Activated CD8-positive, alpha-beta memory T cell treated with anti-CD3 and anti-CD28 coated beads for 48 hours (primary cell): ENCODE measurements around the gene IFNGR1.
"Not testable (repeated sequence)": the region's sequence is repeated elsewhere in the genome, so short reads cannot be mapped to it uniquely, and the experiment has no call there.

Source experiments
- DNase-seq, 3 experiments: peaks; one replicate each; pipeline ENCODE4 v3.0.0-alpha.2; 2020; ENCODE audit warnings: low read depth in 2 of 3, low spot score in 2 of 3

Gene IFNGR1

DNA sequence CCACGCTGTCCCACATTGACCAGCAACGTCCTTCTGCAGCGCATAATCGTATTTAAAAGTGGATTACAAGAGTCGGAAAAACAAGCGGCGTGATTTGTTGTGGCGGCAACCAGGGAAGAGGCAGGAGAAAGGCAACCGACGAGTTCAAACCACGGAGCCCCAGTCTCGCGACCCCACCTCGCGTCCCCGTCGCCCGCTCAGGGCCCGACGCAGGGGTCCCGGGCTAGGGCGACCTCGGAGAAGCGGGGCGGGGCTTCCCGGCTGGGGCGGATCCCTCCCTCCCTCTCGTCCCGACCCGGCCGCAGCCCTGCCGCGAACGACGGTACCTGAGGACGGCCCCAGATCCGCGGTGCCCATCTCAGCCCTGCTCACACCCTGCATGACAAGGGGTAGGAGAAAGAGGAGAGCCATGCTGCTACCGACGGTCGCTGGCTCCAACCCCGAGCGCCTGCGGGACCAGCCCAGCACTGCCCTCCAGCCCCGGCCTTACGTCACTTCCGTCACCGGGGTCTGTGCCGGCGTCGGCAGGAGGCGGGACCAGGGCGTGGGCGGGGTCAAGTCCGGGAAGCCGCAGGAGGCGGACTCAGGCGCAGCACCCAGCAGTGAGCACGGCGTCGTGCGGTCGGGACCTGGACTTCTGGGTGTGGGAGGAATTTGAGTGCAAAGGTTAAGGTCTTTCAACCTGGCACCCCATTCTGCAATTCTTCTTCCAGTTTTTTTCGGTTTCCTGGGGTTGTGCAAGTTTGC is at the start of gene IFNGR1:
TSS of gene IFNGR1 (minus strand) at position 469 of the 747 bp plus-strand sequence. CDS start at position 411, 58 bp downstream.
- DNase-seq, result peak; percentile 84 to 94 (median 93)

DNA sequence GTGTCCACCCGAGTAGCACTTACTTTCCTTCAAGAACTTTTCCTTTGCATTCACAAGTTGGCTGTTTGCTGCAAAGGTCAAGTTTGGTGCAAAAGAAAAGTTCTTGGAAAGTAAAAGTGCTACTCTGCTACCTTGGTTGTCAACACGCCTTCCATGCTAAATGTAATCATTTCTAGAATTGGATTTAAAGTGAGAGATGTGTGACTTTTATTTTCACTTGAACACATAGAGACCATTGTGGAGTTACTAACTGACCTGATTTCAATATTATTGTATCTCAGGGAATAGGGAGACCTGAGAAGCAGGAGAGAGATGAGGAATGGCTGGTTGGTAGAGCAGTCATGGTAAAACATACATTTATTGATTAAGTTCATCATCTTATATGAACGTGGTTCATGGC is 49.7 kb upstream of the IFNGR1 start:
- no peak for DNase-seq

DNA sequence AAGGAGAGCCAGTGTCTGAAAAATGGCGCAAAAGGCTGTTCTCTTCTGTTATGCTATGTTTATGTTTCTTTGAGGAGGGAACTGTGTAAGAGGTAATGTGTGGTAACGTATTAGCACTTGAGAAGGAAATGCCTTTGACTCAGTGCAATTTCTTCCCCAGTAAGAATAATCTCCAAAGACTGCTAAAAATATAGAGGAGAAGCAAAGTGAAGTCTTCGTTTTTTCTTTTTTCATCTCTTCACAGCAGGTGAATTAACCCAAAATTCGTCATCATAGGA is 47.1 kb upstream of the IFNGR1 start:
- no peak for DNase-seq

DNA sequence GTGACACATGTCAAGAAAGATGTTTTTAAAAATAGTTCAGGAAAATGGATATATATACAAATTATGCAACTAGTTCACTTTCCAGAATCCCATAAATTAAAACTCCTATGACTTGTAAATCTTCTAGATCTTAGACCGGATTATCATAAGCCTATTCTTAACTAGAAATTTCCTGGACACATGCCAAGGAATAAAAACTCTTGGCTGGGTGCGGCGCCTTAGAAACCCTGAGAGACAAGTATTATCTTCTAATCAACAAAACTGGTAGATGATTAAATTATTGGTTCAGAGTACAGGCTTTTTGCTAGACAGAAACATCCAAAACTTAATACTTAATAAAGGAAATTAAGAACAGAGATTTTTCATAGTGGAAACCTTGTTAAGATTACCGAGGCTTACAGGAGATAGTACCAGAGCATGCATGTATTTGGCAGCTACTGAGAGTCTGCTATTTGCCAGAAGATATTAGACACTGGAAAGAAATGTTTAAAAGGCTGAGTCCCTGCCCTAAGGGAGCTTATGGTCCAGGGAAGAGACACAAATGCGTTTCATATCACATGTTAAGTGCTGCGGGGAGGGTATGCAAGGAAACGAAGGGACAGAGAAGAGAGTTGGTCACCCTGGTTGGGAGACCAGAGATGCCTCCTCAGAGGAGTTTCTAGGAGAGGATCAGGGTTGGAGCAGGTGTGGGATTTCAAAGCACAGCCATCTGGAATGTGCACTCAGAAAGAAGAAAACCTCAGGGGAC is 46.5 kb upstream of the IFNGR1 start:
- no peak for DNase-seq

DNA sequence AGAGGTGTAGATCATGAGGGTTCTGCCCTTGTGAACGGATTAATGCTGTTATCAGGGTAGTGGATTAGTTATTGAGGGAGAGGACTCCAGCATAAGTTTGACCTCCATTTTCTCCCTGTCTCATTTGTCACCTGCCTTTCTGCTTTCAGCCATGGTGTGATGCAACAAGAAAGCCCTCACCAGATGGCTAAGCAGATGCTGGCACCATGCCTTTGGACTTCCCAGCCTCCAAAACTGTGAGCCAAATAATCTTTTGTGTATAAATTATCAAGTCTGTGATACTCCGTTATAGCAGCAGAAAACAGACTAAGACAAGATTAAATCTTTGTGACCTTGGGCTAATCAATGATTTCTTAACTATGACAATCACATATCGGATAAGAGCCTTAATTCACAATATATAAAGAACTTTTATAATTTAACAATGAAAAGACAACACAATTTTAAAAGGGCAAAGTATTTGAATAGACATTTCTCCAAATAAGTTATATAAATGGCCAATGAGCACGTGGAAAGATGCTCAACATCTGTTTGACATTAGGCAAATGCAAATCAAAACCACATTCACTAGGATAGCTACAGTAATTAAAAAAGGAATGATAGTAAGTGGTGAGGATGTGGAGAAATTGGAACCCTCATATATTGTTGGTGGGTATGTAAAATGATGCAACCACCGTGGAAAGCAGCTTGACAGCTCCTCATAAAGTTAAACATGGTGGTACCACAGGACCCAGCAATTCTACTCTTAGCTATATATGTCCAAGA is 45.3 kb upstream of the IFNGR1 start:
- no peak for DNase-seq

DNA sequence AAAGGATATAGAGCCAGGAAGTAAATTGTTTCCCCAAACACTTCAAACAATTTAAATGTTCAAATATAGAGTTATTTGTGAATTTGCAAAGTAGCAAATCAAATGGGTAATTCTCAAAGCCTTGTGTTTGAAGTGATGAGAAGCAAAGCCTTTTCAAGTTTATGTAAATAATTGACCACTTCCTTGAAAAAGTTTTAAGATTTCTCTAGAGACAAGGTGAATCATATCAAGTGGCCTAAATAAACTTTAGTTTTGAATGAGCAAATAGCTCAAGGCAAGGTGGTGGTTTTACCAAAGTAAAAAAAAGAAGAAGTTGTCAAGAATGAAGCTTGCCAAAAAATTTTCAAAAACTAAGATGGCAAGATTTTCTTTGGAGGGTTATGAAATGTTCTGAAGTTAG is 42.6 kb upstream of the IFNGR1 start:
- DNase-seq, result no peak

DNA sequence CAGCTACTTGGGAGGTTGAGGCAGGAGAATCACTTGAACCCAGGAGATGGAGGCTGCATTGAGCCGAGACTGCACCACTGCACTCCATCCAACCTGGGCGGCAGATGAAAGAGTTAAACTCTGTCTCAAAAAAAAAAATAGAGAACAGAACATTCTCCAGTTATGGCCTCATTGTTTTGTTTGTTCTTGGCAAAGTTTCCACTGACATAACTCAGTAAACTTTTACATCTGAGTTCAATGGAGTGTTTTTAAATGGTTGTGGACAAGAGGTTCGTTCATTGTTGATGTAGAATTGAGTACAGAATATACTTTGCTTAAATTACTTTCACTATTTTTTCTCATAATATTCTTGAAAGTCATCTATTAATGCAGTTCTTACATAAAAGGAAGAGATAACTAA is 42.2 kb upstream of the IFNGR1 start:
- DNase-seq, result no peak

DNA sequence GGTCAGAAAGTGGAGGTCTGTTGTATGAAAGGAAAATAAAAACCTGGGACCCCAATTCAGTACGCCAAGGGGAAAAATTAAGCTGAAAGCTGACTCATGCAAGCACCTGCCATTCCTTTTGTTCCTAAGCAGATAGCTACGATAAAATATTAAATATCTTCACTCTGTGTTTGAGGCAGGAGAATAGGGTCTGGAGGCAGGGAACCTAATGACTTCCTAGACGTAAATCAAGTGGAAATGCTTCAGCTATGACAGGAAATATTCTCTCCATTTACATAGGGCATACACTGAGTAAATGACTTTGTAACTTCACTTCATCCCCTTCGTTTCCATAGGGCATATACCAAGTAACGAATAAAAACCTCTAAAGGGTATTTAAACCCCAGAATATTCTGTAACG is 41.0 kb upstream of the IFNGR1 start:
- DNase-seq, result no peak

DNA sequence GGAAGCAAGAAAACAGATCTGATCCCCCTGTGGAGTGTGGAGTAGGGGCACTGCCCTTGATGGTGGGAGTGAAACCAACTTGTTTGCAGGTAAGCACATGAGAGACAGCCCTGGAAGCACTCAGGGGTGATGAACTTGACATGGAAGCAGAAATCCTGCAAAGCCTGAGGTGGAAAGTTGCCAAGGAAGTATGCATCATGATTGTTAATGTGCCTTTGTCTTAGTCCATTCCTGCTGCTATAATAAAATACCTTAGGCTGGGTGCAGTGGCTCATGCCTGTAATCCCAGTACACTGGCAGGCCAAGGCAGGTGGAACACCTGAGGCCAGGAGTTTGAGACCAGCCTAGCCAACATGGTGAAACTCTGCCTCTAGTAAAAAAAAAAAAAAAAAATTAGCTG is 40.2 kb upstream of the IFNGR1 start:
- no peak for DNase-seq

DNA sequence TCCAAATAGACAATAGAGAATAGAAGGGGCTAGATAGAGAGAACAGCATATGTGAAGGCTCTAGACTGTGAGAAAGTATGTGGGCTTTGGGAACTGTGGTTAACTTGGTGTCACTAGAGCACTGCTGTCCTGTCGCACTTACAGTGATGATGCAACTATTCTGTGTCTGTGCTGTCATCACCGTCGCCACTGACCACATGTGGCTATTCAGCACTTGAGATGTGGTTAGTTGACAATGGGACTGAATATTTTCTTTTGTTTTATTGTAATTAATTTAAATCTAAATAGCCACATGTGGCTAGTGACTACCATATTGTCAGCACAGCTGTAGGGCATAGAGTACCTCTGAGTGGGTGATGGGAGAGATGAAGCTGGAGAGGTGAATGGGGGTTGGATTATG is 39.0 kb upstream of the IFNGR1 start:
- no peak for DNase-seq

DNA sequence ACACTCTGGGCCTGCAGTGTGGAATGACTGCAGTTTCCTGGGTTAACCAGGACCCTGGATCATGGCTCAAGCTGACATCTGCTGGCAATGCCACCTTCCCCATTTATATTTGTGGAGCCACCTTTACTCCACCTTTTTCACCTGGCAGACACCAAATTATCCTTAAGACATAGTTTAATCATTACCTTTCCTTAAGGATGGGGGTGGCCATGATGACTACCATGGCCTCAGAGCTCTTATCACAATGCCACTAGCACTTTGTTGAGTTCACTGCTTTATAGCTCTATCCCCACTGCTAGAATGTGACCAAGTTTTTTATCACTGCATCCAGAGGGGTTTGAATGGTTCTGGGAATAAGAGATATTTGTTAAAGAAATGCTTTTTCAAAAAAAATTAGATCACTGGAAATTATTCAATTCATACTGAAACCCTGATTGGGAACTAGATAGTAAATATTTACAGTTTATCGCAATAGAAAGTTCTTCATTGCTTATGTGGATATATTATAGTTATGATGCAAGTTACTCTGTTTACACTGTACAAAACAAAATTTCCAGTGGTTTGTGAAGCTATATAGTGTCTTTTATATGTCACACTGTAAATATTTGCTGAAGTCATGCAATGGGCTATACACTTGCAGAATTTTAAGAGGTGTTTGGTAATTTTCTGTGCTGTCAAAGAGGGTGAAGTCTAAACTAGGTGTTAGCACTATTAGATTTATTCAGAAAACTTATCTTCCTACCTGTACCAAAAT is 37.3 kb upstream of the IFNGR1 start:
- DNase-seq, result no peak

DNA sequence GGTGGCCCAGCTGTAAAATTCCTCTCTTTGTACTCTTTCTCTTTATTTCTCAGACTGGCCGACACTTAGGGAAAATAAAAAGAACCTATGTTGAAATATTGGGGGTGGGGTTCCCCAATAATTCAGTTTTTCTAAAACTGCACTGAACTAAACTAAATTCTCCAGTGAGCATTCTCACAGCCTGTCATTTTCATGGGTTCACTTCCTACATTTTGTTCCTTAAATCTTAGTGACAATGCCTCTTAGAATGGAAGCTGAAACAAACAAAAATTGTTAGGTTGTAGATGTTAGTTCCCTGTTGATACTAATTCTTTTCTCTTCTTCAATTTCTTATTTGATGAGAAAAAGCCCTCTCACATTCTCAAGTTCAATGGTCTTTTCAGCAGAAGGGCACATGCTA is 35.8 kb upstream of the IFNGR1 start:
- DNase-seq, result no peak

DNA sequence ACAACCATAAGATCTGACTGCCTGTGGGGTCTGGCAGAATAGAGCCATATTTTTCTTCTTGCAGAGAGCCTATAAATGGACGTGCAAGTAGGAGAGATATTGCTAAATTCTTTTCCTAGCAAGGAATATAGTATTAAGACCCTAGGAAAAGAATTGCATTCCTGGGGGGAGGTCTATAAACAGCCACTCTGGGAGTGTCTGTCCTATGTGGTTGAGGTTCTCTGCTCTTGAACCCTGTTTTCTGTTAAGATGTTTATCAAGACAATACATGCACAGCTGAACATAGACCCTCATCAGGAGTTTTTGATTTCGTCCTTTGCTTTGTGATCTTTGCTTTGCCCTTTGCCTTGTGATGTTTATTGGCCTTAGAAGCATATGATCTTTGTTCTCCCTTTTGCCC is 35.2 kb upstream of the IFNGR1 start:
- DNase-seq, result not testable (repeated sequence)

DNA sequence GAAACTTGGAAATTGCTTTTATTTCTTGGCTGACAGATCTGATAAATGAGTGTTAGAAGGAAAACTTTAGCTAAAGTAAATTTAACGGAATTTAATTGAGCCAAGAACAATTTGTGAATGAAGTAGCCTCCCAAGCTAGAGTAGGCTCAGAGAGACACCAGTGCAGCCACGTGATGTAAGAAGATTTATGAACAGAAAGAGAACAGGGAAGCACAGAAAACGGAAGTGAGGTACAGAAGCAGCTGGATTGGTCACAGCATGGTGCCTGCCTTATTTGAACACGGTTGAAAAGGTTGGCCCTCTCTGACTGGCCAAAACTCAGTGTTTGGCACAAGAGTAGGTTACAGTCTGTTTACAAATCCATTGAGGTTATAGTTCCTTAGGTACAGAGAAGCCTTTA is 29.5 kb upstream of the IFNGR1 start:
- no peak for DNase-seq

DNA sequence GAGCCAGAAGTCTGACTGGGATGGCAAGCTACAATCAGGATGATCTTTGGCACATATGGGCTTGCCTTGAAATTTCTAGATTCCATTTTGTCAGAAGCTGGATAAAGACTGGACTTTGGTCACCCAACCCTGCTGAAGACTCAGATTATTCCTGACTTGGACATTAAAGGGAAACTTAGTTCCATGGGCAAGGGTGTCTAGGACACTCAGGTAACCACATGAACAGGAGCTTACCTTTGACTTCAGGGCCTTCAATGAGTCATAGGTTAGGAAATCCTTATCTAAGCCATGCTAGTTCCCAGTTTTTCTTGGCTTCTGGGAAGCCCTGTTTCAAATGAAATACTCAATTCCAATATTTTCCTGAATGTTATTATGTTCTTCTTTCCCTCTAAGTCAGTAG is 28.5 kb upstream of the IFNGR1 start:
- DNase-seq, result no peak

DNA sequence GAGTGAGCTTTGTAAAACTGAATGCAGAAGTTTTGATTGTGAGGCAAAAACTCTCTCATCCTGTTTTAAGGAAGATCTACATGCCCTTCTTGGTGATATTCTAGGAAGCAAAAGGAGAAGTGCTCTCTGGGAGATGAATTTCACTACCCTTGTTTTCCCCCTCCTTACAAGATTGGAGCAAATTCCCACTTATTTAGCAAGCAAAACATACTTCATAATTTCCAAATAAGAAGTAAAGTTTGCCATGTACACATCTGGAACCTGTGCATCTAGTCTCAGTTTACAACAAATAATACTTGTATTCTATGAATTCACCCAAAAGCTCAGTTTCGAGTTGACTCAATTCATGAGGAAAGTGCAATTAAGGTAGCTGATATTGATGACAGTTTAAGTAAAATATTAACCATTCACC is 27.6 kb upstream of the IFNGR1 start:
- no peak for DNase-seq

DNA sequence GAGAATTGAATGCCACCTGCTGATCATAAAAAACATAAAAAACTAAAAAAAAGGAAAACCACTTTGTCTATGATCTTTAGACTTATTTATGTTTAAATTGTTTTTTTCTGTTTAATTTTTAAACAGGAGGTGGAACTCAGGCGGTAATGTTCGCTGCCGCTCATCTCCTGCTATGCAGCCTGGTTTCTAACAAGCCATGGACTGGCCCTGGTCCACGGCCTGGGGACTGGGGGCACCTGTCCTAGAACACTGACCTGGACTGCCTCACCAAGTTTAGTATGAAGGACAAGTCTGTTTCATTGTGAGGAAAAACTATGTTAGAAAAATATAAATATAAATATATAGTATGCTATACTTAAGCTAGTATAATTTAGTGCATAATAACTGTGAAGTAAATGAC is 27.0 kb upstream of the IFNGR1 start:
- DNase-seq, result no peak

DNA sequence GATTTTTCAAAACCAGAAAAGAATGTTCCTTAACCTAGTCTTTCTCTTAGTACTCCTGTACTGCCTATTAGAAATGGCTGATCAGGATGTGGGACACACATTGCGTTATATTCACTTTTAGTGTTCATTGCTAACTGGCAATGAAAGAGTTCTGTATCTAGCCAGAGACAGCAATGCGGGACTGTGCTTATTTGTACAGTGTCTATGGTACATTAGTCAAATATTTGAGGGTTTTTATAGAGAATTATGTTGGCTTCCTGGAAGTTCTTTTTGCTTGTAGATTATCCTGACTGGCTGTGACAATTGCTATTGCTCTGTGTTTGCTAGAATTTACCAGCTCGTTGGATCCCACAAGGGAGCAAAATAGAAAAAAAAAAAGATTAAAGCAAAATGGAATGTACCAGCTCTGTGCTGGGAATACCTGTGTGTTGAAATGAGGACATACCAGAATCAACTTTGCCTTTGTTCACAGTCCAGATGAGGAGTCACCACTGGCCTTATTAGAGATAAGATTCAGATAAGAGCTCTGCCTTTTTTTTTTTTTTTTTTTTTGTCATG is 22.4 kb upstream of the IFNGR1 start:
- DNase-seq, result no peak

DNA sequence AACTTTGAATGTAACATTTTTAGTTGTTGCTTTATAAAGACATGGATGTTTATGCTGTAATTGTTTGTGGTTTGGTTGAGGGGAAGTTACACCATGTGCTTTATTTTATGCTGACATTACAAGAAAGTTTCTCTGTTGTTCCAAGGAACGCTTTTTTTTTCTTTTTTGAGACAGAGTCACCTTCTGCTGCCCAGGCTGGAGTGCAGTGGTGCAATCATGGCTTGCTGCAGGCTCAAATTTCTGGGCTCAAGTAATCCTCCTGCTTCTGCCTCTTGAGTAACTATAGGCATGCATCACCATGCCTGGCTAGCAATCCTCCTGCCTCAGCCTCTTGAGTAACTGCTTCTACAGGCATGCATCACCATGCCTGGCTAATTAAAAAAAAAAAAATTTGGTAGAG is 21.0 kb upstream of the IFNGR1 start:
- no peak for DNase-seq

DNA sequence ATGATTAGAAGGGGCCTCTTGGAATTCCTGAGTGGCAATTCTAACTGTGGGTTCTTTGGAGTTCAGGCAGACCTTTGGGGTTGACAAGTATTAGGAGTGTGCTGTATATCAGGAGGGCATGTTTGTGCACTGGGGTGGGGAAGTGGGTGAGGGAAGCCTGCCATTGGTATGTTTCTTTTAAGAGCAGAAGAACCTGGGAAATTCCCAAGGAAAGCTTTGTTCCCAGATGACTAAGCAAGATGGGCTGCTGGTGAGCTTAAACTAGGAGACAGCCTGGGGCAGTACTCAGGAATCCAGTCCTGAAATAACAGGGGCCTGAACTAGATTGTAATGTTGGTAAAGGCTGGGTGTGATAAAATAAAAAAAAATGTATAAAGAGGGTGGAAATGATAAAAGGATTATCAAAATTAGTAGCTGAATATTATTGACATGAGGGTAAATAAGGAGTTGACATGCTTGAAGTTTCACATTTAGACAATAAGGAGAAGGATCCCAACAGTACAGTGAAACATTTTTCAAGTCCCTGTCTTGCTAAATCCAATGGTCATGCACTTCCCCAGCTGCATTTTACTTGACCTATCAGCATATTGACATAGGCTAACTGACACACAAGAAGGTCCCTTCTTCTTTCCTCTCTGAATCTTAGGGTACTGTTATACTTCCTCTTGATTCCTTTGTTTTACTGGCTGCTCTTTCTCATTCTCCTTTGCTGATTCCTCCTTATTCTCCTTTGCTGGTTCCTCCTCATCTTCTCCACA is 18.4 kb upstream of the IFNGR1 start:
- no peak for DNase-seq
